ENCODE measurements around the gene CD151.

The CD151 gene

DNA sequence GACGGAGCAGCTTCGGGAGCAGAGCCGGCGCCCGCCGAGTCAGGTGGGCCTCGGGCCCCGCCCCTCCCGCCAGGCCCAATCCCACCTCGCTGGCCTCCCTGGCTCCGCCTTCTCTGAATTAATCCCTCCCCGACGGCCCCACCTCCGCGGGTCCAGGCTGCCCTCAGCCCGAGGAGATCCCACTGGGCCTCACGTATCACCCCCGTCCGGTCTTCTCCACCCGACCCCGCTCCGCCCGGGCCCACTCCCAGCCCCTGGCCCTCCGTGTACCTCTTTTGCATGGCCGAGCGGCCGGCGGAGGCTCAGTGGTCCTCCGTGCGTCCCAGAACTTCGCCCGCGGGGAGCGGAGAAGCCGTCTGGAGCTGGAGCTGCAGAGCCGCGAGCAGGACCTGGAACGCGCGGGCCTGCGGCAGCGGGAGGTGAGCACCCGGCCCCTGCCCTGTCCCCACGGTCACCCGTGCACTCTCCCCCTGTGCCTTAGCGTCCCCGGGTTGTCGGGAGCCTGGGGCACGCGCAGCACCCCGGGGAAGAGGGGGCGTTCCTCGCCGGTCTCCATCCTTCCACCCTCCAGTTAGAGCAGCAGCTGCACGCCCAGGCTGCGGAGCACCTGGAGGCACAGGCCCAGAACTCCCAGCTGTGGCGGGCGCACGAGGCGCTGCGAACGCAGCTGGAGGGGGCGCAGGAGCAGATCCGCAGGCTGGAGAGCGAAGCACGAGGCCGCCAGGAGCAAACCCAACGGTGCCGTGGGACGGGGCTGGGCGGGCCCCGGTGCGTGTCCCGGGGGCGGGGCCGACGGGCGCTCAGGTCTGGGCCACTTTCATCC, 2.2 kb upstream of the CD151 start:
- TF ChIP-seq JUND (IDR thresholded peaks at IDR 0.05; ENCODE audit: low read depth): no peak
- DNase-seq (ENCODE audit: low read depth in 1 of 2, low spot score in 1 of 2): peak; percentile 68 to 87
- in situ Hi-C loops (cut with HindIII; ENCODE audit: low pct_unique_long_range_greater_than_20kb, low sequenced_read_pairs): no loop called here

DNA sequence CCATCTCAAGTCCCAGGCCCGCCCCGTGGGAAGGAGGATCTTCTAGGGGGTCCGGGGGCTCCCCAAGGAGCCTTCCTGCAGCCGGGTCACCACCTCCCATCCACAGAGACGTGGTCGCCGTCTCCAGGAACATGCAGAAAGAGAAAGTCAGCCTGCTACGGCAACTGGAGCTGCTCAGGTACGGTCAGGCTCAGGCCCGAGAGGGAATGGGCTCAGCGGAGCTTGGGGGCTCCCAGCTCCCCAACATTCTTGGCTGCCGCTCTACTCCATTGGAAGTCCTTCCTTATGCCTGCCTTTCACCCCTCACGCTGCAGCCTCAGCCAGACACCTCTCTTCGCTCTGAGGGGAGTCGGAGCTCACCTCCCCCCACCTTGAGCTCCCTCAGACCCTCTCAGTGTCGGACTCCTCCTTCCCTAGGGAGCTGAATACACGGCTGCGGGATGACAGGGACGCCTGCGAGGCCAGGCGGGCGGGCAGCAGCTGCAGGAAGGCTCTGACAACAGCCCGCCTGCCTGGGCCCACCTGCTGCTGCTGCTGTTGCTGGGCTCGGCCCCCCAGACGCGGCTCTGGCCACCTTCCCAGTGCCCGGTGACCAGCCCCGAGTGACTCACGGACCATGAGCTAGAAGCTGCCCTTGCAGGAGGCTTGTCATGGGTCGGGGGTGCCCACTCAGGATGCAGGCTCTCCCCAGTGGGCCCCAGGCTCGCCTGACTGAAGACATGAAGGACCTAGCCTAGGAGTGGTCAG, 1.5 kb upstream of the CD151 start:
- in situ Hi-C loops (cut with HindIII; ENCODE audit: low pct_unique_long_range_greater_than_20kb, low sequenced_read_pairs): no loop called here
- no peak for TF ChIP-seq JUND (IDR thresholded peaks at IDR 0.05; ENCODE audit: low read depth)
- no peak for DNase-seq (ENCODE audit: low read depth in 1 of 2, low spot score in 1 of 2)

DNA sequence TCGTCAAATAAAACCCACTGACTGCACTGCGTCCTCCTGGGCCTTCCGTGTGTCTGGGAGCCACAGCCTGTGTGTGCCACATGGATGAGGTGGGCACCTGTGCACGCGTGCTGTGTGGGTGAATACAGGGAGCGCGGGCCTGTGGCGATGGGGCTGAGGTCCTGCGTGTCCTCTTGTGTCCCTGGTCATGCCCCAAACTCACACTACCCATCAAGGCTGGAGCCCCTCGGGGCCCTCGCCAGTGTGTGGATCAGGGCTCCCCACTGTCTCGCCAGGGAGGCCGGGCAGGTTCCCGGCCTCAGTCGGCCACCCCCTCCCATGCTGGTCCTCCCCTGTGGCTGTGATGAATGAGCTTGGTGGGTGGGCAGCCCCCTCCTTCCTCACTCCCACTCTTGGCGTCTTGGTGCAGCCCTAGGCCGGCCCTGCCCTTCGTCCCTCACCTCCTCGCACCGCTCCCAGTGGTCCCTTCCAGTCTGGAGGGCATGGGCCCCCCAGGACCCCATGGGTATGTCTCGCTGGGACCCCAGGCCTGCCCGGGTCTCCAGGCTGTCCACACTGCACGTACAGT, 707 bp upstream of the CD151 start:
- no peak for DNase-seq (ENCODE audit: low read depth in 1 of 2, low spot score in 1 of 2)
- TF ChIP-seq JUND (IDR thresholded peaks at IDR 0.05; ENCODE audit: low read depth): no peak
- in situ Hi-C loops (cut with HindIII; ENCODE audit: low pct_unique_long_range_greater_than_20kb, low sequenced_read_pairs): no loop called here

DNA sequence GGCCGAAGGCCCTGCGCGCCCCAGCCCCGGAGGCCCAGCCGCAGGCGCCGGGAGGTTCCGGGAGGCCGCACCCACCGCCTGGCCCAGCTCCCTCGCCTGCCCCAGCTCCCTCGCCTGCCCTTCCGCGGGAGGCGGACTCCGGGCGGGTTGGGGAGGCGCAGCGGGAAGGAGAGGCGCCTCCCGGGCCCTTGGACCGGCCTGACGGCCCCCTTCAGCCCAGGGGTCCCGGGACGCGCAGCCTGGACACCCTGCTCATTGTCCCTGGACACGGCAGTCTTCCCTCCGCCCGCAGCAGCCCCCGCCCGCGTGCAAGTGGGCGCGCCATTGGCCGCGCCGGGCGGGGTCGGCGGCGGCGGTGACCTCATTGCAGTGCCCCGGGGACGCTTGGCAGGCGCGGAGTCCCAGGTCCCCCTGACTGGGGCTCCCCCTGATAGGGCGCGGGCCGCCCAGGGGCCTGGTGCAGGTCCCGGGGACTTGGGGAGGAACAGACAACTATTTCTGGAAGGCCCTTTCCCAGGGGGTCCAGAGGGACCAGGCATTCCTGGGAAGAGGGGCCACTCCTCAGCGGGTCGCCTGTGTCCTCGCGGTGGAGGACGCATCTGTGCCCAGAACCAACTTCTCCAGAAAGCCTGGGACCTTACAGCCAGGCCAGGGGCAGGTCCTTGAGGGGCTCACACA, 501 bp downstream of the CD151 start:
- no peak for TF ChIP-seq JUND (IDR thresholded peaks at IDR 0.05; ENCODE audit: low read depth)
- DNase-seq (ENCODE audit: low read depth in 1 of 2, low spot score in 1 of 2): no peak
- in situ Hi-C loops (cut with HindIII; ENCODE audit: low pct_unique_long_range_greater_than_20kb, low sequenced_read_pairs): no loop called here

DNA sequence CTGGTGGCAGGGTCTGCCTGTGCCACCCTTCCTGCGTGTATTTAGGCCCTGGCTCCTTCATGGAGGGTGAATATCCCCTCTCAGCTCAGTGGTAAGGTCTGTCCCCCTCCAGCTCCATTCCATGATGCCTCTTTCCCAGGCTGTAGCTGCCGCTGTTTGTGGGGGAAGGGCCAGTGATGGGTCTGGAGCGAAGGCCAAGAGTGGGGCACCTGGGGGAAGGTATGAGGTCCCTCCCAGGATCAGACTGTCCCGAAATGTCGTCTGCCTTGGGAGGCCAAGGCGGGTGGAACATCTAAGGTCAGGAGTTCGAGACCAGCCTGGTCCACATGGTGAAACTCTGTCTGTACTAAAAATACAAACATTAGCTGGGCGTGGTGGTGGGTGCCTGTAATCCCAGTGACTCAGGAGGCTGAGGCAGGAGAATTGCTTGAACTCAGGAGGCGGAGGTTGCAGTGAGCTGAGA, 1.1 kb downstream of the CD151 start:
- in situ Hi-C loops (cut with HindIII; ENCODE audit: low pct_unique_long_range_greater_than_20kb, low sequenced_read_pairs): no loop called here
- no peak for DNase-seq (ENCODE audit: low read depth in 1 of 2, low spot score in 1 of 2)
- no peak for TF ChIP-seq JUND (IDR thresholded peaks at IDR 0.05; ENCODE audit: low read depth)

DNA sequence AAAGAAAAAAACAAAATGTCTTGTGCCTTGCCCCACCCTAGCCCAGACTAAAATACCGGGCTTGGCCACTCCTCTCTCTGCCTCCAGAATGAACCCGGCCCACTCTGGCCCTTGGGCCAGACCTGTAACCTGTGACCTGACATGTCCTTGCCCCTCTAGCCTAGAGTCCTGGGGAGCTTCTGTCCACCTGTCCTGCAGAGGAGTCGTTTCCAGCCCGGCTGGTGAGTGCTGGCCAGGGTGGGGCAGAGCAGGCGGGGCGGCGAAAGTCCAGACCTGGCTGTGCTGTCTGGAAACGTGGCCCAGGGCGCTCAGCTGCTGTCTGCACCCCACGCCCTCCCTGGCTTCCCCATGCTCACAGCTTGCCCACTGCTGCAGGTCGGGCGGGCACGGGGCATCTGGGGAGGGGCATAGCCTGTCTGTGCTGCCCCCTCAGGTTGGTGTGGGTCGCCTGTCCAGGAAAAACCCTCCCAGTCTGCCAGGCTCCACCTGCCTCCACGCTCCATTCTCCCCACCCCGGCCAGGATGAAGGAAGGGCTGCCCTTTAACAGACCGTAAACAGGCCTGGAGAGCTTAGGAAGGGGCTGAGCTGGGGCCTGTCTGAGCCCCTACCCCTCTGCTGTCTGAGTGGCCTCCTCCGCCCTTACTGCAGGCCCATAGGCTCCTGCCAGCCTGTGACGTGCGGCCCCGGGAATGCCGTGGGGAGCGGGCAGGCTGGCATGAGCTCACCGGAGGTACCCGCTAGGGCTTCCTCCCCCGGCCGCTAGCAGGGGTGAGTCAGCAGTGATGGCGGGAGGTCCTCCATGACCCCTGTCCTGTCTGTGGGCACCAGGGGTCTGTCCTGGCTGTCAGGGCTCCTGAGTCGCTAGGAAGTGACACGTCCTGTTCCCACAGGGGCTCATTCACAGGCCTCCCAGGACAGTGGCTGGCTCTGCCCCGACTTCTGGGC, 1.9 kb downstream of the CD151 start:
- peak; percentile 18 to 59 for DNase-seq (ENCODE audit: low read depth in 1 of 2, low spot score in 1 of 2)
- no peak for TF ChIP-seq JUND (IDR thresholded peaks at IDR 0.05; ENCODE audit: low read depth)
- in situ Hi-C loops (cut with HindIII; ENCODE audit: low pct_unique_long_range_greater_than_20kb, low sequenced_read_pairs): no loop called here

DNA sequence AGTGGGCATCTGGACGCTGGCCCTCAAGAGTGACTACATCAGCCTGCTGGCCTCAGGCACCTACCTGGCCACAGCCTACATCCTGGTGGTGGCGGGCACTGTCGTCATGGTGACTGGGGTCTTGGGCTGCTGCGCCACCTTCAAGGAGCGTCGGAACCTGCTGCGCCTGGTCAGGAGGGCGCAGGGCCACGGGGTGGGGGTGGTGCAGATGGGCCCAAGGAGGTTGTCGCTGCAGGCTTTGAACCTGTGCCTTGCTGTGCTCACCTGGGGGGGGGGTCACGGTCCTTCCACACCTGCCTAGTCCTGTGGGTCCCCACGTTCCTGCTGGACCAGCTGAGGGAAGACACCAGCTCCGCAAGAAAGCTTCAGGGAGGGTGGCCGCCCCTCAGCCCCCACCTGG, 3.5 kb downstream of the CD151 start:
- no peak for DNase-seq (ENCODE audit: low read depth in 1 of 2, low spot score in 1 of 2)
- TF ChIP-seq JUND (IDR thresholded peaks at IDR 0.05; ENCODE audit: low read depth): no peak
- in situ Hi-C loops (cut with HindIII; ENCODE audit: low pct_unique_long_range_greater_than_20kb, low sequenced_read_pairs): no loop called here

DNA sequence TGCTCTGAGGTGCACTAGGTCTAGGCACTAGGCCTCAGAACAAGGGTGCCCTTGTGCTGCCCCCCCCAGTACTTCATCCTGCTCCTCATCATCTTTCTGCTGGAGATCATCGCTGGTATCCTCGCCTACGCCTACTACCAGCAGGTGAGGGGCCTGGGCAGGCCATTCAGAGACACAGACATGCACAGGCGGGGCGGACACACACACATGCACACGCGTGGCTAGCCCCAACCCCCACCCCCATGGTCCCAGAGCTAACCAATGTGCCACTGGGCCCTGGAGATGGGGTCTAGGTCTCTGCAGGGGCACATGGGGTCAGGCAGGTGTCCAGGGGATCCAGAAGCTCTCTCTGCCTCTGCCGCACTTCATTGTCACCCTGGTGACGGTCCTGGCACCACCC, 3.9 kb downstream of the CD151 start:
- no peak for DNase-seq (ENCODE audit: low read depth in 1 of 2, low spot score in 1 of 2)
- no peak for TF ChIP-seq JUND (IDR thresholded peaks at IDR 0.05; ENCODE audit: low read depth)
- in situ Hi-C loops (cut with HindIII; ENCODE audit: low pct_unique_long_range_greater_than_20kb, low sequenced_read_pairs): no loop called here

DNA sequence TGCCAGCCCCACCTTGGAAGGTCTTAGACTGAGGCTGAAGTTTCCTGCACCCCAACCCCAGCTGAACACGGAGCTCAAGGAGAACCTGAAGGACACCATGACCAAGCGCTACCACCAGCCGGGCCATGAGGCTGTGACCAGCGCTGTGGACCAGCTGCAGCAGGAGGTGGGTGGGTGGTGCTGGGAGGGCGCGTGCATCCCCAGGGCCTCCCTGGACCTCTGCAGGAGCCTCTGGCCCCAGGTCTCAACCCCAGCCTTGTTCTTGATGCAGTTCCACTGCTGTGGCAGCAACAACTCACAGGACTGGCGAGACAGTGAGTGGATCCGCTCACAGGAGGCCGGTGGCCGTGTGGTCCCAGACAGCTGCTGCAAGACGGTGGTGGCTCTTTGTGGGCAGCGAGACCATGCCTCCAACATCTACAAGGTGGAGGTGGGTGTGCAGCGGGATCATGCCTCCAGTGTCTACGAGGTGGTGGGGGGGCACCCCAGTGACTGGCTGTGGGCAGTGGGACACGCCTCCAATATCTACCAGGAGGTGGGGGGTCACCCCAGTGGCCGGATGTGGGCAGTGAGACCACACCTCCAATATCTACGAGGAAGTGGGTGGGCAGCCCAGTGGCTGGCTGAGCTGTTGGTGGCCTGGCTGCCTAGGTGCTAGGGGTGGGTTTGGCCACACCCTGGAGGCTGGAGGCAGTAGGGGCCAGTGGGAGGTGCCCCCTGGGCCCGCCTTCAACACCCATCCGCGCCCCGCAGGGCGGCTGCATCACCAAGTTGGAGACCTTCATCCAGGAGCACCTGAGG, 4.6 kb downstream of the CD151 start:
- in situ Hi-C loops (cut with HindIII; ENCODE audit: low pct_unique_long_range_greater_than_20kb, low sequenced_read_pairs): no loop called here
- DNase-seq (ENCODE audit: low read depth in 1 of 2, low spot score in 1 of 2): no peak
- TF ChIP-seq JUND (IDR thresholded peaks at IDR 0.05; ENCODE audit: low read depth): no peak

DNA sequence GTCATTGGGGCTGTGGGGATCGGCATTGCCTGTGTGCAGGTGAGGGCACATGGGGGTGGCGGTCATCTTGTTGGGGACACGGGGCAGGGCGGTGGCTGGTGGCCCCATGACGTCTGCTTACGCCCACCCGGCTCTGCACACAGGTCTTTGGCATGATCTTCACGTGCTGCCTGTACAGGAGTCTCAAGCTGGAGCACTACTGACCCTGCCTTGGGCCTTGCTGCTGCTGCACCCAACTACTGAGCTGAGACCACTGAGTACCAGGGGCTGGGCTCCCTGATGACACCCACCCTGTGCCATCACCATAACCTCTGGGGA, 5.2 kb downstream of the CD151 start:
- no peak for DNase-seq (ENCODE audit: low read depth in 1 of 2, low spot score in 1 of 2)
- TF ChIP-seq JUND (IDR thresholded peaks at IDR 0.05; ENCODE audit: low read depth): no peak
- in situ Hi-C loops (cut with HindIII; ENCODE audit: low pct_unique_long_range_greater_than_20kb, low sequenced_read_pairs): no loop called here

Data from T47D (cell line).